Transverse colon (tissue), 3 donors: Measurements from ENCODE around the gene DCLK3.

Source experiments
- CTCF ChIP-seq, 5 experiments: fragments of 200-600 bp in 3 of 5; fragments of 450-650 bp in 2 of 5; sonication (generic) in 3 of 5; IDR thresholded peaks; 1 replicate in 2 of 5; 2 replicates in 3 of 5; pipeline ENCODE4 v1.5.1; 2016 to 2017; ENCODE audit warnings: antibody characterized with exemption in 5 of 5, inconsistent platforms in 3 of 5, mild to moderate bottlenecking in 2 of 5, moderate library complexity in 1 of 5
- EP300 ChIP-seq: sonication (generic); formaldehyde crosslinking; IDR thresholded peaks from one replicate; pipeline ENCODE4 v1.6.1; 2017; ENCODE audit warnings: antibody characterized with exemption, low read depth
- POLR2A ChIP-seq: fragments of 450-650 bp; IDR thresholded peaks from one replicate; pipeline ENCODE4 v1.6.1; 2016; ENCODE audit warnings: antibody characterized with exemption, mild to moderate bottlenecking, moderate library complexity

- TF ChIP-seq POLR2A = no peak
- no peak for TF ChIP-seq CTCF (IDR thresholded peaks at IDR 0.05)
- no peak for TF ChIP-seq EP300
Measured at GRCh38 chr3:36663666-36664291, 100.6 kb downstream of the DCLK3 start.
